GM18517 (cell line): ENCODE measurements around the gene PNCK.

Experiments
- ATAC-seq: cut with Tn5 transposase; IDR thresholded peaks from one replicate; pipeline ENCODE4 v1.9.1; 2021; ENCODE audit warnings: mild to moderate bottlenecking, moderate library complexity; ENCODE audit not compliant: unreplicated experiment

The PNCK gene

GRCh38 chrX:153628665-153629064 lies 44.9 kb downstream of the PNCK start:
- no peak for ATAC-seq

DNA sequence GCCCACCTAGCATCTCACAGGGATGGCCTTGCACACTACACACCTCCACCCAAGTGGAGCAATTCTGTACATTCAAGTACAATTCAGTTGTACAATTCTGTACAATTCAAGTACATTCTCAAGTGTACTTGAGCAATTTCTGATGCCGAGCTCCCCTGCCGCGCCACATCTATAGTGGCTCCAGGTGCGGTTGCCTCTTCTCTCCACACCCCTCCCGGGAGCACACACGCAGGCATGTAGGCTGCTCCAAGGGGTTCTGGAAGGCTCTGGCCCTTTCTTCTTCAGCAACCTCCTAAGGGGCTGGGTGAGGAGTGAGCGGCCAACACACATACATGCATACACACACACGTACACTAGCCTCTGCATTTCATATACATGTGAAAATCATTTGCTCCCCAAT lies 45.5 kb downstream of the PNCK start:
- no peak for ATAC-seq

GRCh38 chrX:153627675-153628111 lies 45.9 kb downstream of the PNCK start:
- no peak for ATAC-seq

GRCh38 chrX:153626863-153627674 lies 46.5 kb downstream of the PNCK start:
- no peak for ATAC-seq

DNA sequence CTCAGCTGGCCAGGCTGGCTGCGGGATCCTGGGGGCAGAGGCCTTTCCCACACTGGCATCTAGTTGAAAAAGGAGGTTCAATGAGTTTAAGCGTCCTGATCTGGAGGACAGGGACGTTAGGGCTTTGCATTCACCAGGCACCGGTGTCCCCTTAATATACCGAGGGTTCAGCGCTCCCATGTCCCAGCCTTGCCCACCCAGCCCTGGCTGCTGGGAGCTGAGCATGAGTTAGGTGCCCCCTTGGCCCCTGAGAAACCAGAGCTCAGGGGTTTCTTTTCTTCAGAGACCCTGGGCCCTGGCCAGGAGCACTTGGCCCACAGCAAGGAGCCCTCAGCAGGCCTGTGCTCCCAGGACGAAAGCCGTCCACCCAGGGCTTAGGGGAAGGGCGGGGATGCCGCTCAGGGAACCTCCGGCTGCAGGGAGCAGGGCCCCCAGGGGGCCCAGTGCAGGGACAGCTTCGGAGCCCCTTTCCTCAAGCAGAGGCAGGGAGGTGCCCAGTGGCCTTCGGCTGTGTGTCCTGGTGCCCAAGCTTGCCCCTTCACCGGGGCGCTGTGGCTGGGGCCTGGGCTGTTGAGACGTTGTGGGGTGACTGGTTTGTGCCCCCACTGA lies 47.5 kb downstream of the PNCK start:
- ATAC-seq = no peak

- no peak for ATAC-seq
These were observed 48.2 kb downstream of the PNCK start for GRCh38 chrX:153625271-153626024.

DNA sequence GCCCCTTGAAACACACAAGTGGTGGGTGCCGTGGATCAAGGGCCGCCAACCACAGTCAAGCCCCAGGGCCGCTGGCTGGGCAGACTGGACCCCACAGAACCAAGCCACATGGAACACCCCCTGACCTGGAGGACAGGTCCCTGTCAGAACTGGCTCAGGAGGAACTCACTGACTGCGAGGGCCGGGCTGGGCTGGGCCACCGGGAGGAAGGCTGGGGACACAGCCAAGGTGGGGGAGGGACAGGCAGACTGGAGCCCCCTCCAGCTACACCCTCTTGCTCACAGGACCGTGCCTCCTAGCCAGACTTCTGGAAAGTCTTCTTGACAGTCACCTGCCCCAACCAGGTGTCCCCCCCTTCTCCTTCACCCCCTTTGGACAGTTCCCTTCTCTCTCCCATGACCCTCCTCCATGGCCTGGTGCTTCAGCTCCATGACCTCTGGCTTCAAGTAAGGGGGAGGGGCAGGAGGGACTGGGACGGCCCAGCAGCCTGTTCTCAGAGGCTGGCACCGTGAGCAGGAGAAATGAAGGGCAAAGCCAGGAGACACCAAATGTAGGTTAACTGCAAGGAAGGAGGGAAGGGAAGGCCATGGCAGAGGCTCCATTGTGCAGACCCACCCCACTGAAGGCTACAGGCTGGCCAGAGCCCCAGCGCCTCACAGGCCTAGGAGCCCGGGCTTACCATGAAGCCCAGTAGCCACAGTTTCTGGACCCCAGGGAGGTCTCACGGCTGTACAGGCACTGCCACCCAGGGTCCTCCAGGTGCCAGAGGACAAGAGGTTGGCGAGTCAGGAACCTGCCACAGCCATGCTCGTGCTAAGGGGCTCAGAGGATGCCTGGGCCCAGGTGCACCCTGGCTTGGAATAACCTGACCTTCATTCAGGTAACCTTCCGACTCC lies 49.2 kb downstream of the PNCK start:
- no peak for ATAC-seq

GRCh38 chrX:153623310-153624029 lies 50.1 kb downstream of the PNCK start:
- ATAC-seq = no peak

DNA sequence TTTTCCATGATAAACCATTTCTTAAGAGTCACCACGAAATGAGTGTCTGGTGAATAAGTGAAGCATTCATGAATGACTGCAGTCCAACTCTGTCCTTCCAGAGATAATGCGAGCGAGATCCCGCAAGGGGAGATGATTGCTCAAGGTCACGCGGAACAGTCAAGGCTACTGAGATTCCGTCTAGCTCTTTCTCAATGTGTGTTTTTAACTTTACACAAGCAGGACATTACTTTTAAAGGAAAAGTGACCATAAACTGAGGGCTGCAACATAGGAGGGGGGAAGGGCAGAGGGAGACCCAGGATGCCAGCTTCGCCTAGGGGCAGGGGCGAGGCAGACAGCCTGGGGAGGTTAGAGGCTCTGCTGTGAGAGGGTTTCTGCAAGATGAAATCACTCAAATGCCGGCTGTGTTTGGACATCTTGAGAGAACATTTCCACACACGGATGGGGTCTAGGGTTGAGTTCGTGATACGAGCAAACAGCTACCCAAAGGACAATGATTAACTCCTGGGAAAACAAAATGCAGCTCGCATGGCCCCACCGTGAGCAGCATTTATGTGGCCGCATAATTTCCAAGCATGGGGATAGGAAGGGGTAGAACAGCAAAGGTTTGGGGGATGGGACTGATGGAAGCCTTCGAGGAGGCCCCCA lies 50.8 kb downstream of the PNCK start:
- ATAC-seq = no peak

DNA sequence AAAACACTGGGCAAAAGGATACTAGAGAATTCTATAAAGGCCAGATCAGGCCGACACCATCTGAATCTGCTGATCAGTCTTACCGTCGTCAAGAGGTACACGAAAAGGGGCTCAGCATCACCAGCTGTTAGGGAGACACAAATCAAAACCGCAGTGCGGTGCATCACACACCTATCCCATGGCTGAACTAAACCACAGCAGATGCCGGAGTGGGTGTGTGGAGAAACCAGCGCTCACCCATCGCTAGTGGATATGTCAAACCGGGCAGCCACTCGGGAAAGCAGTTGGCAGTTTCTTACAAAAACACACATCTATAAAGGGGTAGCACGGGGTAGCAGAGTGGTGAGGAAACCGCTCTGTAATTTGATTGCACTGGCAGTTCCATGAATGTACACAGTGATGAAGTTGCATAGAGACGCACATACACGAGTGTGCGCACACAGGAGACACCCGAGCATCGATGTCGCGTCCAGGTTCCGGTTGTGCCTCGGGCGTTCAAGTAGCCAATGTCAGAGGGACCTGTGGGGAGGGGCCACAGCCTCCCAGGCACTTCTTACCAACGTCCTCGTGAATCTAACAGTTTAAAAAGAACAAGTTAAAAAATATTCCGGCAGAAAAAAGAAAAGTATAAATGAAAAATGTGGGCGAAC lies 51.5 kb downstream of the PNCK start:
- no peak for ATAC-seq

- ATAC-seq = no peak
These were observed 53.0 kb downstream of the PNCK start for GRCh38 chrX:153620576-153620975.
